Endodermal cell (in vitro differentiated cells): ENCODE results near the gene SLC35B2. TPM values are rescaled to one million over a fixed set of nuclear protein-coding genes. Genes with fewer than 3 reads are reported as not detected.

Source experiments
- DNase-seq: peaks from one replicate; pipeline ENCODE4 v3.0.0-alpha.2; 2017
- H3K27ac ChIP-seq: 2 replicates; pipeline ENCODE4 v1.5.1; 2013; ENCODE audit warnings: mild to moderate bottlenecking, low read depth, low read length, moderate library complexity
- H3K27me3 ChIP-seq: 2 replicates; pipeline ENCODE4 v1.6.1; 2013; ENCODE audit warnings: mild to moderate bottlenecking, low read length, moderate library complexity; ENCODE audit not compliant: insufficient read depth, control insufficient read depth, poor library complexity, severe bottlenecking
- H3K36me3 ChIP-seq: 2 replicates; pipeline ENCODE4 v1.7.0; 2013; ENCODE audit warnings: mild to moderate bottlenecking, low read length, moderate library complexity; ENCODE audit not compliant: control insufficient read depth, insufficient read depth
- H3K4me1 ChIP-seq: one replicate; pipeline ENCODE4 v1.7.0; 2013; ENCODE audit warnings: low read length; ENCODE audit not compliant: control insufficient read depth, insufficient read depth
- H3K4me3 ChIP-seq: 2 replicates; pipeline ENCODE4 v1.5.1; 2013; ENCODE audit warnings: mild to moderate bottlenecking, low read length, moderate library complexity
- H3K9ac ChIP-seq: 2 replicates; pipeline ENCODE4 v1.6.1; 2013; ENCODE audit warnings: mild to moderate bottlenecking, low read length, moderate library complexity; ENCODE audit not compliant: poor library complexity, severe bottlenecking; ENCODE audit errors: extremely low read depth
- H3K9me3 ChIP-seq: 2 replicates; pipeline ENCODE4 v1.6.1; 2013; ENCODE audit warnings: mild to moderate bottlenecking, low read length, moderate library complexity; ENCODE audit not compliant: control insufficient read depth
- H3K27ac Mint-ChIP-seq: 2 replicates; pipeline ENCODE4 v1.8.0; 2020; ENCODE audit warnings: mixed read lengths
- H3K27me3 Mint-ChIP-seq: 2 replicates; pipeline ENCODE4 v1.8.0; 2021; ENCODE audit warnings: mild to moderate bottlenecking, mixed read lengths; ENCODE audit not compliant: insufficient read depth
- H3K36me3 Mint-ChIP-seq: 2 replicates; pipeline ENCODE4 v1.8.0; 2020; ENCODE audit warnings: low read depth, mixed read lengths
- H3K4me1 Mint-ChIP-seq: 2 replicates; pipeline ENCODE4 v1.8.0; 2020; ENCODE audit warnings: mixed read lengths
- H3K4me3 Mint-ChIP-seq: 2 replicates; pipeline ENCODE4 v1.8.0; 2020; ENCODE audit warnings: mild to moderate bottlenecking, moderate library complexity, mixed read lengths
- H3K9me3 Mint-ChIP-seq: 2 replicates; pipeline ENCODE4 v1.8.0; 2020; ENCODE audit warnings: mild to moderate bottlenecking, mixed read lengths
- CTCF ChIP-seq: fragments of 200-600 bp; sonication (generic); conservative IDR thresholded peaks from 2 replicates; pipeline ENCODE4 v1.5.0; 2021; ENCODE audit warnings: antibody characterized with exemption, mild to moderate bottlenecking
- WGBS, 2 experiments: methylation state at CpG; one replicate each; pipeline versions ENCODE4 v1.1.5 to v1.1.7; 2013; ENCODE audit warnings: missing lambda C conversion rate in 2 of 2, mixed read lengths in 1 of 2; ENCODE audit not compliant: insufficient coverage in 1 of 2, insufficient read length in 1 of 2; 5-methylcytosine and 5-hydroxymethylcytosine counted together
- total RNA-seq, 2 donors: library from RNA; stranded (reverse); fragmentation: NEBNext Ultra II Directional in 1 of 2; extraction: Animal tissue kit (Norgen Biotek cat#: 25700) in 1 of 2; gene quantifications; 2 replicates in 1 of 2; 3 replicates in 1 of 2; pipeline ENCODE4 v1.2.1, GENCODE V29; 2021

The SLC35B2 gene
- total RNA-seq, 2 donors from 2014 or later, result 52.5 to 54.3 TPM

- no peaks in the 10 kb centered on the region for H3K27me3 ChIP-seq
- Mint-ChIP-seq H3K36me3 (peaks cover 27% of the 10 kb centered on the region), H3K27ac (peak overlapping the region; percentile 14), H3K4me1 (peaks cover 36% of the 10 kb centered on the region), H3K4me3 (peak overlapping the region; percentile 76), H3K27me3 (no peaks in the 10 kb centered on the region), H3K9me3 (no peaks in the 10 kb centered on the region)
- H3K36me3 ChIP-seq, result peaks cover 7% of the 10 kb centered on the region
- DNase-seq, result peak; percentile 49
- WGBS, 2 experiments, result 56 to 80% methylated on average over 6 to 15 of the region's 15 CpGs
- no peak for TF ChIP-seq CTCF
- no peak overlapping the region for H3K4me3 ChIP-seq
- H3K4me1 ChIP-seq, result peaks cover 14% of the 10 kb centered on the region
- H3K27ac ChIP-seq, result no peak overlapping the region
- no peak overlapping the region for H3K9ac ChIP-seq
- H3K9me3 ChIP-seq, result no peaks in the 10 kb centered on the region
Measured at GRCh38 chr6:44226368-44227147, 30.8 kb downstream of the SLC35B2 start.

- DNase-seq, result peak; percentile 49
Measured at GRCh38 chr6:44225579-44226325, 31.6 kb downstream of the SLC35B2 start.

GRCh38 chr6:44224965-44225305, 32.4 kb downstream of the SLC35B2 start:
- 94% methylated on average over 4 of the region's 4 CpGs; no CpG with 5 or more reads in 1 of the 2 experiments for WGBS, 2 experiments
- Histone ChIP-seq H3K9ac (no peak overlapping the region), H3K36me3 (no peaks in the 10 kb centered on the region), H3K9me3 (no peaks in the 10 kb centered on the region), H3K27ac (no peak overlapping the region), H3K4me1 (peaks cover 10% of the 10 kb centered on the region), H3K27me3 (no peaks in the 10 kb centered on the region), H3K4me3 (peak overlapping the region; percentile 87)
- no peak for DNase-seq
- Mint-ChIP-seq H3K36me3 (peaks cover 15% of the 10 kb centered on the region), H3K4me3 (peak overlapping the region; percentile 76), H3K27me3 (no peaks in the 10 kb centered on the region), H3K27ac (no peak overlapping the region), H3K4me1 (peaks cover 40% of the 10 kb centered on the region), H3K9me3 (no peaks in the 10 kb centered on the region)
- no peak for TF ChIP-seq CTCF

More at GRCh38 chr6:44225579-44226325, 31.6 kb downstream of the SLC35B2 start:
- Mint-ChIP-seq H3K27me3 (no peaks in the 10 kb centered on the region), H3K4me3 (peak overlapping the region; percentile 76), H3K27ac (no peak overlapping the region), H3K9me3 (no peaks in the 10 kb centered on the region), H3K4me1 (peaks cover 40% of the 10 kb centered on the region), H3K36me3 (peaks cover 19% of the 10 kb centered on the region)
- Histone ChIP-seq H3K27ac (no peak overlapping the region), H3K4me3 (no peak overlapping the region), H3K27me3 (no peaks in the 10 kb centered on the region), H3K36me3 (peaks cover 1% of the 10 kb centered on the region), H3K9ac (no peak overlapping the region), H3K4me1 (peaks cover 14% of the 10 kb centered on the region), H3K9me3 (no peaks in the 10 kb centered on the region)
- 75 to 79% methylated on average over 5 to 8 of the region's 8 CpGs for WGBS, 2 experiments
- TF ChIP-seq CTCF, result no peak
